GM19397 (cell line): ENCODE results near the gene SLC15A3.

Experiments used
- ATAC-seq: cut with Tn5 transposase; IDR thresholded peaks from one replicate; pipeline ENCODE4 v1.9.1; 2021; ENCODE audit warnings: mild to moderate bottlenecking, moderate library complexity; ENCODE audit not compliant: unreplicated experiment

The SLC15A3 gene

GRCh38 chr11:60947700-60948099 is 4.3 kb downstream of the SLC15A3 start:
- no peak for ATAC-seq

DNA sequence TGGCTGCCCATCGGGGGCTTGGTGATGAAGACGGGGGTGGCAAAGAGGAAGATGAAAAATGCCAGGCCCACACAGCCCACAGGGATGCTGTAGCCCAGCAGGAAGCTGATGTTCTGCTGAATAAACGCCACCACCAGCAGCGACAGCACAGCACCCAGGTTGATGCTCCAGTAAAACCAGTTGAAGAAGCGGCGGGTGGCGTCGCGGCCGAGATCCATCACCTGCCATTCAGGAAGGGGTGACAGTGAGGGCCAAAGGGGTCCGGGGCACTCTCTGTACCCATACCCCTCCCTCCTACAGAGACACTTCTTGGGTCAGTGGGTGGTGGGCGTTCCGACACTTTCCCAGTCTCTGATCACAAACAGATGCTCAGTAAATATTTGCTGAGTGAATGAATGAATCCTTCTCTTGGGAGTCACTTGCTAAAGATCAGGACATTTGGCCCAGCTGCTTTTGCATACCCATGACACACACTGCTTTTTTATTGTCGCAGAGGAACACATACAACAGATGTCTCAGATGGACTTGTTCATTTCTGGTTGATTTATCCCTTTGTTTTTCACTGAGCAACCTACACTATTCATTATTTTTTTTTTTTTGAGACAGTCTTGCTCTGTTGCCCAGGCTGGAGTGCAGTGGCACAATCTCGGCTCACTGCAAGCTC is 5.2 kb downstream of the SLC15A3 start:
- no peak for ATAC-seq

- no peak for ATAC-seq
These were observed 6.7 kb downstream of the SLC15A3 start for GRCh38 chr11:60945295-60945667.

DNA sequence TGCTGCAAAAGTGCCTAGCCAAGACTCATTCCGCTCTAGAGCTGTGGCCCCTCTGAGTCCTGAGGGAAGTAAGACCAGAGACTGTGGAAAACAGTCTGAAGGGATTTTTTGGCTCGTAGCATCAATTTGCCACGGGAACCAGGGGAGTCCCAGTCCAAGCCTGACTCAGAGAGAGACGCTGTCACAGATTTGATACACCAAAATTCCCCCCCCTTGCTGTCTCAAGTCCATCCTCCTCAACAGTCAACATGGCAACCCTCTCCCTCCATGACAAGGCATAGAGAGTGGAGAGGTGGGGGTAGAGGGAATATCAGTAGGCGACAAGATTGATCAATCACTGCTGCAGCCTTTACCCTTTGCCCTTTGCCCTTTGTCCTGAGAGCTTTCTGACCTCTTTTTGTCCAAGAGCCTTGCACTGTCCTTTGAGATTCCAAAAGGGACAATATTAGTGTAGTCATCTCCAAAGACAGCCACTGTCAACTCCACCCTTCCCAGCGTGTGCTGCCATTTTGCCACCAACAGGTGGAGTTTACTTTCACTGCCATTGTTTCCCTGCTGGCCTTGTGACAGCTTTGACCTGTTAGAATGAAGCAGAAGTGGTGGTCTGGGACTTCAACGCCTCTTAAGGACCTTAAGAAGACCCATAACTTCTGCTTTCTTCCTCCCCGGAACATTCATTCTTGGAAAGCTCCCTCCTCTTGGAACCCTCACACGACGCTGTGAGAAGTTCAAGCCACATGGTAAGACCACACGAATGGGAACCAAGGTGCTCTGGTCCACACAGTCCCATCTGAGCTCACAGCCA is 7.3 kb downstream of the SLC15A3 start:
- ATAC-seq = no peak

GRCh38 chr11:60942970-60943565 is 8.9 kb downstream of the SLC15A3 start:
- no peak for ATAC-seq

GRCh38 chr11:60942219-60942618 is 9.8 kb downstream of the SLC15A3 start:
- ATAC-seq = no peak

GRCh38 chr11:60941371-60942119 is 10.4 kb downstream of the SLC15A3 start:
- ATAC-seq = no peak

- ATAC-seq = no peak
These were observed 12.1 kb downstream of the SLC15A3 start for GRCh38 chr11:60939855-60940254.

- ATAC-seq = no peak
These were observed 12.7 kb downstream of the SLC15A3 start for GRCh38 chr11:60939301-60939700.

DNA sequence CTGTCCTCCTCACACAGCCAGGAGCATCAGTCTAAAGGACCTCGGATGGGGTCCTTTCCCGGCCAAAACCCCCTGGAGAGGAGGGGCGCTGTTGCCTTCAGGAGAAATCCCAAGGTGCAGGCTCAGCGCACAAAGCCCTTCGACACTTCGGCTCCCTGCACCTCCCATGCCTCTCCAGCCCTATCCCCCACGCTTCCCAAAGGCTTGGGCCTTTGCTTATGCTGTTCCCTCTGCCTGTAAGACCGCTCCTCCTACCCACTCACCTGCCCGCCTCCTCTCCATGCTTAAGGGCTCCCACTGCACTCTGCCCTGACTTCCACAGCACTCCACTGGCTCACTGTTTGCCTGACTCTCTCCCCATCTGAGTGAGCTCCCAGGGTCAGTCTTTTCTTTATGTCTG is 13.5 kb downstream of the SLC15A3 start:
- no peak for ATAC-seq

GRCh38 chr11:60937811-60938210 is 14.2 kb downstream of the SLC15A3 start:
- no peak for ATAC-seq

GRCh38 chr11:60937144-60937527 is 14.8 kb downstream of the SLC15A3 start:
- no peak for ATAC-seq

DNA sequence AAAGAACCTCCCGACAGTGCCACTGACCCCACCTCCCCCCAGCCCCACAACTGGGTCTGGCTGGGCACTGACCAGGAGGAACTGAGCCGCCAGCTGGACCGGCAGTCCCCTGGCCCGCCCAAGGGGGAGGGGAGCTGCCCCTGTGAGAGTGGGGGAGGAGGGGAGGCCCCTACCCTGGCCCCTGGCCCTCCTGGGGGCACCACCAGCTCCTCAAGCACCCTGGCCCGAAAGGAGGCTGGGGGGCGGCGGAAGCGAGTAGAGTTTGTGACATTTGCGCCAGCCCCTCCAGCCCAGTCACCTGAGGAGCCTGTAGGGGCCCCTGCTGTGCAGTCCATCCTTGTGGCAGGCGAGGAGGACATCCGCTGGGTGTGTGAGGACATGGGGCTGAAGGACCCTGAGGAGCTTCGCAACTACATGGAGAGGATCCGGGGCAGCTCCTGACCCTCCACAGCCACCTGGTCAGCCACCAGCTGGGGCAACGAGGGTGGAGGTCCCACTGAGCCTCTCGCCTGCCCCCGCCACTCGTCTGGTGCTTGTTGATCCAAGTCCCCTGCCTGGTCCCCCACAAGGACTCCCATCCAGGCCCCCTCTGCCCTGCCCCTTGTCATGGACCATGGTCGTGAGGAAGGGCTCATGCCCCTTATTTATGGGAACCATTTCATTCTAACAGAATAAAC is 15.4 kb downstream of the SLC15A3 start:
- no peak for ATAC-seq

GRCh38 chr11:60935676-60936442 is 16.1 kb downstream of the SLC15A3 start:
- ATAC-seq = no peak

GRCh38 chr11:60934790-60935605 is 17.0 kb downstream of the SLC15A3 start:
- no peak for ATAC-seq

GRCh38 chr11:60934124-60934789 is 17.7 kb downstream of the SLC15A3 start:
- ATAC-seq = no peak

GRCh38 chr11:60933416-60934123 is 18.4 kb downstream of the SLC15A3 start:
- ATAC-seq = no peak
